ENCODE results near the gene ATP5ME. TPM values are rescaled to one million over a fixed set of nuclear protein-coding genes. Genes with fewer than 3 reads are reported as not detected.

The ATP5ME gene
- total RNA-seq, 1 donor from 2014 or later = 95.1 TPM

GRCh38 chr4:712093-712492 lies 38.0 kb upstream of the ATP5ME start:
- Histone ChIP-seq H3K27ac (no peak overlapping the region), H3K4me1 (peaks cover 5% of the 10 kb centered on the region), H4K20me1 (ENCODE audit: low read depth) (peaks cover 86% of the 10 kb centered on the region), H3K27me3 (no peaks in the 10 kb centered on the region), H3K9ac (no peak overlapping the region), H3K79me2 (ENCODE audit: low read depth) (peaks cover 91% of the 10 kb centered on the region), H2AFZ (replicated peaks) (no peak overlapping the region), H3K4me2 (no peak overlapping the region), H3K9me3 (ENCODE audit: low read depth) (no peaks in the 10 kb centered on the region), H3K36me3 (no peaks in the 10 kb centered on the region), H3K4me3 (no peak overlapping the region), H3F3A (ENCODE audit: low read depth) (peaks cover 4% of the 10 kb centered on the region)
- H3K4me3 Mint-ChIP-seq = no peak overlapping the region
- peaks cover 25% of the 10 kb centered on the region for H3K9me3 Mint-ChIP-seq
- peaks cover 5% of the 10 kb centered on the region for H3K27me3 Mint-ChIP-seq (ENCODE audit: insufficient read depth, low read depth)
- peaks cover 5% of the 10 kb centered on the region for H3K4me1 Mint-ChIP-seq
- TF ChIP-seq EZH2phosphoT487 (IDR thresholded peaks at IDR 0.05) (no peak), EZH2 (IDR thresholded peaks at IDR 0.05) (no peak), CTCF (IDR thresholded peaks at IDR 0.05) (no peak)
- DNase-seq (ENCODE audit: low spot score) = no peak
- H3K27ac Mint-ChIP-seq = no peak overlapping the region
- peaks cover 34% of the 10 kb centered on the region for H3K36me3 Mint-ChIP-seq

- H3F3A ChIP-seq (ENCODE audit: low read depth) = peaks cover 4% of the 10 kb centered on the region
- H3K4me1 ChIP-seq = peaks cover 9% of the 10 kb centered on the region
- no peaks in the 10 kb centered on the region for H3K9me3 ChIP-seq (ENCODE audit: low read depth)
- no peak overlapping the region for H3K9ac ChIP-seq
- Mint-ChIP-seq H3K27me3 (ENCODE audit: insufficient read depth, low read depth) (peaks cover 5% of the 10 kb centered on the region), H3K27ac (no peak overlapping the region), H3K9me3 (peaks cover 25% of the 10 kb centered on the region), H3K4me1 (peaks cover 5% of the 10 kb centered on the region), H3K4me3 (no peak overlapping the region), H3K36me3 (peaks cover 34% of the 10 kb centered on the region)
- no peaks in the 10 kb centered on the region for H3K36me3 ChIP-seq
- no peak overlapping the region for H3K4me3 ChIP-seq
- no peak for DNase-seq (ENCODE audit: low spot score)
- peaks cover 96% of the 10 kb centered on the region for H3K79me2 ChIP-seq (ENCODE audit: low read depth)
- H3K27ac ChIP-seq = no peak overlapping the region
- no peak for TF ChIP-seq CTCF (IDR thresholded peaks at IDR 0.05)
- TF ChIP-seq EZH2phosphoT487 (IDR thresholded peaks at IDR 0.05) = no peak
- no peak for TF ChIP-seq EZH2 (IDR thresholded peaks at IDR 0.05)
- H2AFZ ChIP-seq (replicated peaks) = no peak overlapping the region
- H3K27me3 ChIP-seq = no peaks in the 10 kb centered on the region
- H4K20me1 ChIP-seq (ENCODE audit: low read depth) = peaks cover 85% of the 10 kb centered on the region
- H3K4me2 ChIP-seq = no peak overlapping the region
These were observed 36.8 kb upstream of the ATP5ME start for GRCh38 chr4:710916-711315.

GRCh38 chr4:710116-710515 lies 36.0 kb upstream of the ATP5ME start:
- no peak overlapping the region for H3K9ac ChIP-seq
- no peaks in the 10 kb centered on the region for H3K9me3 ChIP-seq (ENCODE audit: low read depth)
- no peaks in the 10 kb centered on the region for H3K36me3 ChIP-seq
- Mint-ChIP-seq H3K36me3 (peaks cover 33% of the 10 kb centered on the region), H3K9me3 (peaks cover 25% of the 10 kb centered on the region), H3K27ac (no peak overlapping the region), H3K4me1 (peaks cover 5% of the 10 kb centered on the region), H3K4me3 (peak overlapping the region; percentile 63), H3K27me3 (ENCODE audit: insufficient read depth, low read depth) (peaks cover 5% of the 10 kb centered on the region)
- no peak overlapping the region for H2AFZ ChIP-seq (replicated peaks)
- no peak for DNase-seq (ENCODE audit: low spot score)
- H3K4me1 ChIP-seq = peaks cover 9% of the 10 kb centered on the region
- H3K4me3 ChIP-seq = no peak overlapping the region
- peaks cover 2% of the 10 kb centered on the region for H3K27me3 ChIP-seq
- TF ChIP-seq EZH2 (IDR thresholded peaks at IDR 0.05) (no peak), CTCF (IDR thresholded peaks at IDR 0.05) (no peak), EZH2phosphoT487 (IDR thresholded peaks at IDR 0.05) (no peak)
- no peak overlapping the region for H3K4me2 ChIP-seq
- peaks cover 4% of the 10 kb centered on the region for H3F3A ChIP-seq (ENCODE audit: low read depth)
- H3K79me2 ChIP-seq (ENCODE audit: low read depth) = peaks cover 93% of the 10 kb centered on the region
- H3K27ac ChIP-seq = no peak overlapping the region
- peaks cover 80% of the 10 kb centered on the region for H4K20me1 ChIP-seq (ENCODE audit: low read depth)
